ENCODE results near the gene MYO1E.

MYO1E gene

GRCh38 chr15:59189241-59189640 is 183.4 kb downstream of the MYO1E start:
- no peak overlapping the region for H3K4me3 Mint-ChIP-seq
- H3K9me3 Mint-ChIP-seq = peaks cover 11% of the 10 kb centered on the region
- H3K4me1 Mint-ChIP-seq = no peaks in the 10 kb centered on the region
- H3K36me3 Mint-ChIP-seq (ENCODE audit: low read depth) = peaks cover 77% of the 10 kb centered on the region
- no peak for TF ChIP-seq CTCF (IDR thresholded peaks at IDR 0.05; ENCODE audit: unreplicated experiment in 3 of 3)
- no peaks in the 10 kb centered on the region for H3K27me3 Mint-ChIP-seq (ENCODE audit: low read depth)
- H3K27ac Mint-ChIP-seq = no peak overlapping the region

GRCh38 chr15:59186501-59186900 is 186.2 kb downstream of the MYO1E start:
- Mint-ChIP-seq H3K27me3 (ENCODE audit: low read depth) (no peaks in the 10 kb centered on the region), H3K36me3 (ENCODE audit: low read depth) (peaks cover 81% of the 10 kb centered on the region), H3K9me3 (peaks cover 28% of the 10 kb centered on the region), H3K4me3 (no peak overlapping the region), H3K4me1 (no peaks in the 10 kb centered on the region), H3K27ac (no peak overlapping the region)
- no peak for TF ChIP-seq CTCF (IDR thresholded peaks at IDR 0.05; ENCODE audit: unreplicated experiment in 3 of 3)

- no peaks in the 10 kb centered on the region for H3K4me1 Mint-ChIP-seq
- no peak overlapping the region for H3K4me3 Mint-ChIP-seq
- H3K36me3 Mint-ChIP-seq (ENCODE audit: low read depth) = peaks cover 81% of the 10 kb centered on the region
- H3K9me3 Mint-ChIP-seq = peaks cover 31% of the 10 kb centered on the region
- H3K27me3 Mint-ChIP-seq (ENCODE audit: low read depth) = no peaks in the 10 kb centered on the region
- H3K27ac Mint-ChIP-seq = no peak overlapping the region
- TF ChIP-seq CTCF (IDR thresholded peaks at IDR 0.05; ENCODE audit: unreplicated experiment in 3 of 3) = no peak
Observed at GRCh38 chr15:59185725-59186124, 186.9 kb downstream of the MYO1E start.

GRCh38 chr15:59180945-59181600 is 191.6 kb downstream of the MYO1E start:
- Mint-ChIP-seq H3K4me3 (no peak overlapping the region), H3K36me3 (ENCODE audit: low read depth) (peaks cover 82% of the 10 kb centered on the region), H3K27me3 (ENCODE audit: low read depth) (no peaks in the 10 kb centered on the region), H3K9me3 (peaks cover 30% of the 10 kb centered on the region), H3K4me1 (peaks cover 14% of the 10 kb centered on the region), H3K27ac (no peak overlapping the region)
- no peak for TF ChIP-seq CTCF (IDR thresholded peaks at IDR 0.05; ENCODE audit: unreplicated experiment in 3 of 3)

- Mint-ChIP-seq H3K36me3 (ENCODE audit: low read depth) (peaks cover 83% of the 10 kb centered on the region), H3K9me3 (peaks cover 26% of the 10 kb centered on the region)
Observed at GRCh38 chr15:59179717-59180116, 193.0 kb downstream of the MYO1E start.

More at GRCh38 chr15:59179717-59180116, 193.0 kb downstream of the MYO1E start:
- no peak overlapping the region for H3K4me3 Mint-ChIP-seq
- peaks cover 25% of the 10 kb centered on the region for H3K4me1 Mint-ChIP-seq
- H3K27me3 Mint-ChIP-seq (ENCODE audit: low read depth) = no peaks in the 10 kb centered on the region
- H3K27ac Mint-ChIP-seq = no peak overlapping the region
- no peak for TF ChIP-seq CTCF (IDR thresholded peaks at IDR 0.05; ENCODE audit: unreplicated experiment in 3 of 3)

All from nephron (organoid).